Stimulated activated memory B cell treated with anti-CD40 and anti-IgM and Interleukin-4, amounts not matched to agents 10 μg/mL and 1 μg/mL and 100 μg/mL, for 72 hours (primary cell): ENCODE data around the gene PEX11B.
"Not testable (repeated sequence)": the region's sequence is repeated elsewhere in the genome, so short reads cannot be mapped to it uniquely, and the experiment has no call there.

ENCODE experiments used
- ATAC-seq: fragments of 150-1000 bp; cut with Tn5 transposase; 2 replicates; pipeline ENCODE4 v1.10.0; 2021
- H3K27ac Mint-ChIP-seq: one replicate; pipeline ENCODE4 v1.8.0; 2022; ENCODE audit warnings: mild to moderate bottlenecking, mixed read lengths
- H3K27me3 Mint-ChIP-seq: one replicate; pipeline ENCODE4 v1.8.0; 2022; ENCODE audit warnings: mixed read lengths
- H3K36me3 Mint-ChIP-seq: one replicate; pipeline ENCODE4 v1.8.0; 2022; ENCODE audit warnings: mixed read lengths
- H3K4me1 Mint-ChIP-seq: one replicate; pipeline ENCODE4 v1.8.0; 2022; ENCODE audit warnings: mixed read lengths
- H3K4me3 Mint-ChIP-seq: one replicate; pipeline ENCODE4 v1.8.0; 2022; ENCODE audit warnings: mild to moderate bottlenecking, moderate library complexity, mixed read lengths
- H3K9me3 Mint-ChIP-seq: one replicate; pipeline ENCODE4 v1.8.0; 2022; ENCODE audit warnings: mixed read lengths

The PEX11B gene

DNA sequence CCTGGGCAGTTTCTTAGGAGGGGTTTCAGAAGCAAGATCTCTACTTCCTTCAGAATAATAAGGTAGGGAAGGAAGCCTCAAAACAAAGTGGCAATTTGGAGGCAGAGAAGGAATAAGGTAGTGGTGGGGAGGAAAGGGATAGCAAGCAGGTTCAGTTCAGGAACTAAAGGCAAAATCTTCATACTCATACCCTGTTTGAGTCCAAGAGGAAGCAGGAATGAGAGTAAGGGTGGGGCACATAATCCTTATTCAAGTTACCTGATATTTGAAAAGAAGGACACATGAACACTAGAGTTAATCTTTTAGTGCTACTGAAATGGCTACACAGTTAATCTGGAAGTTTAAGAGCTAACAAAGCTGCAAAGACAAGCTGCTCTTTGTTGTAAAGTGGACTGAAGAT is 17.2 kb upstream of the PEX11B start:
- H3K4me1 Mint-ChIP-seq = peaks cover 34% of the 10 kb centered on the region
- peaks cover 36% of the 10 kb centered on the region for H3K36me3 Mint-ChIP-seq
- H3K4me3 Mint-ChIP-seq = no peak overlapping the region
- no peak for ATAC-seq
- no peaks in the 10 kb centered on the region for H3K9me3 Mint-ChIP-seq
- no peaks in the 10 kb centered on the region for H3K27me3 Mint-ChIP-seq
- H3K27ac Mint-ChIP-seq = no peak overlapping the region

DNA sequence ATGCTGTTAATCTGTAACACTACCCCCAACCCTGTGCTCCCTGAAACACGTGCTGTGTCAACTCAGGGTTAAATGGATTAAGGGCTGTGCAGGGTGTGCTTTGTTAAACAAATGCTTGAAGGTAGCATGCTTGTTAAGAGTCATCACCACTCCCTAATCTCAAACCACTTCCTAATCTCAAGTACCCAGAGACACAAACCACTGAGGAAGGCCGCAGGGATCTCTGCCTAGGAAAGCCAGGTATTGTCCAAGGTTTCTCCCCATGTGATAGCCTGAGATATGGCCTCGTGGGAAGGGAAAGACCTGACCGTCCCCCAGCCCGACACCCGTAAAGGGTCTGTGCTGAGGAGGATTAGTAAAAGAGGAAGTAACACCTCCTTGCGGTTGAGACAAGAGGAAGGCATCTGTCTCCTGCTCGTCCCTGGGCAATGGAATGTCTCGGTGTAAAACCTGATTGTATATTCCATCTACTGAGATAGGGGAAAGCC is 14.0 kb upstream of the PEX11B start:
- not testable (repeated sequence) for H3K27me3 Mint-ChIP-seq, H3K9me3 Mint-ChIP-seq, ATAC-seq
- Mint-ChIP-seq H3K27ac (peak overlapping the region; percentile 76), H3K36me3 (peaks cover 36% of the 10 kb centered on the region), H3K4me1 (peaks cover 46% of the 10 kb centered on the region), H3K4me3 (peak overlapping the region; percentile 53)

GRCh38 chr1:145927916-145928643 is 9.6 kb upstream of the PEX11B start:
- no peak overlapping the region for H3K27ac Mint-ChIP-seq
- no peaks in the 10 kb centered on the region for H3K9me3 Mint-ChIP-seq
- H3K36me3 Mint-ChIP-seq = peaks cover 5% of the 10 kb centered on the region
- ATAC-seq = no peak
- H3K4me1 Mint-ChIP-seq = peaks cover 33% of the 10 kb centered on the region
- H3K4me3 Mint-ChIP-seq = no peak overlapping the region
- H3K27me3 Mint-ChIP-seq = no peaks in the 10 kb centered on the region

GRCh38 chr1:145927063-145927886 is 8.8 kb upstream of the PEX11B start, which contains the start of gene RBM8A:
TSS of gene RBM8A (minus strand) at chr1:145927484. CDS start at chr1:145927426, 58 bp downstream.
- Mint-ChIP-seq H3K4me3 (no peak within 1 kb of the TSS), H3K27ac (no peak within 1 kb of the TSS), H3K27me3 (no peaks in the 10 kb centered on the region), H3K4me1 (peaks cover 25% of the 10 kb centered on the region), H3K9me3 (no peaks in the 10 kb centered on the region), H3K36me3 (peaks cover 5% of the 10 kb centered on the region)
- peak; percentile 100 for ATAC-seq

DNA sequence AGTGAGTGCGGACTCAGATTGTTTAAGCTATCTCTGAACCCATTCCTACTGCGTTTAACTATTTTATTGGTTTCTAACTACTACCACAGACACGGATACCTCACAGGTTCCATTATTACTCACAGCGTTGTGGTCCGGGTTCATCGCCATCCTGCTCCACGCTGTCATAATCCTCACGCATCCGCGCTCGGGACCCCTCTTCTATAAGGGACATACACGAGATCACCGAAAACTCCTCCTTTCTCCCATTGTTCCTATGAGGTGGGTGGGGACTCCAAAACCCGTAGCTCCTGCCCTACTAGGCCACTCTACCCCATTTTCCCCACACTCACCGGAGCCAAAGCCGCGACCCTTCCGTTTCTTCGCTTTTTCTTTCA is 8.2 kb upstream of the PEX11B start:
- Mint-ChIP-seq H3K27me3 (no peaks in the 10 kb centered on the region), H3K4me1 (peaks cover 20% of the 10 kb centered on the region), H3K27ac (no peak overlapping the region), H3K36me3 (peaks cover 3% of the 10 kb centered on the region), H3K9me3 (no peaks in the 10 kb centered on the region), H3K4me3 (no peak overlapping the region)
- no peak for ATAC-seq

DNA sequence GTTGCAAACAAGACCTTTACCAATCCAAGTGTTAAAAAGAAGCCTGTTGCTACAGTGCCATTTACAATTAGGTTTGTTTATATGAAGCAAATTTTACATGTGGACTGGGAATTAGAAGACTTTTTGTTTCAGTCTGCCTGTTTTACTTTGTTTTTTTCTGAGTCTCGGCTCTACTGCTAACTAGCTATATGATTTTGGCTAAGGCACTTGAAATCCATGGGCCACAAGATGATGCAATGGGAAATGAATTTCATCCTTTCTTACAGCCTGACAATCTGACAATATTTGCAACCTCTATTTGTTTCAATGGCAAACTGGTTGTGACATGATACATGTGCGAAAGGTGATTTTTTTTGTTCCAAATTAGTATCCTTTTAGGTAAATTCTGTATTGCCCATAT is 3.7 kb upstream of the PEX11B start:
- Mint-ChIP-seq H3K4me3 (no peak overlapping the region), H3K9me3 (no peaks in the 10 kb centered on the region), H3K27me3 (no peaks in the 10 kb centered on the region), H3K36me3 (peaks cover 7% of the 10 kb centered on the region), H3K27ac (no peak overlapping the region), H3K4me1 (peaks cover 31% of the 10 kb centered on the region)
- no peak for ATAC-seq

GRCh38 chr1:145920297-145920696 is 1.8 kb upstream of the PEX11B start:
- H3K27ac Mint-ChIP-seq = peak overlapping the region; percentile 80
- H3K36me3 Mint-ChIP-seq = peaks cover 24% of the 10 kb centered on the region
- H3K9me3 Mint-ChIP-seq, H3K27me3 Mint-ChIP-seq, ATAC-seq: not testable (repeated sequence)
- H3K4me1 Mint-ChIP-seq = peaks cover 45% of the 10 kb centered on the region
- peak overlapping the region; percentile 89 for H3K4me3 Mint-ChIP-seq

GRCh38 chr1:145918992-145919939 is 749 bp upstream of the PEX11B start:
- H3K4me3 Mint-ChIP-seq = peak overlapping the region; percentile 89
- H3K27ac Mint-ChIP-seq = peak overlapping the region; percentile 80
- ATAC-seq = no peak
- H3K4me1 Mint-ChIP-seq = peaks cover 50% of the 10 kb centered on the region
- H3K27me3 Mint-ChIP-seq = no peaks in the 10 kb centered on the region
- no peaks in the 10 kb centered on the region for H3K9me3 Mint-ChIP-seq
- H3K36me3 Mint-ChIP-seq = peaks cover 34% of the 10 kb centered on the region

- peak overlapping the region; percentile 80 for H3K27ac Mint-ChIP-seq
- ATAC-seq = no peak
- H3K36me3 Mint-ChIP-seq = peaks cover 45% of the 10 kb centered on the region
- peaks cover 66% of the 10 kb centered on the region for H3K4me1 Mint-ChIP-seq
- no peaks in the 10 kb centered on the region for H3K9me3 Mint-ChIP-seq
- H3K27me3 Mint-ChIP-seq = no peaks in the 10 kb centered on the region
- peak overlapping the region; percentile 89 for H3K4me3 Mint-ChIP-seq
Measured at GRCh38 chr1:145917595-145917994, 922 bp downstream of the PEX11B start.

DNA sequence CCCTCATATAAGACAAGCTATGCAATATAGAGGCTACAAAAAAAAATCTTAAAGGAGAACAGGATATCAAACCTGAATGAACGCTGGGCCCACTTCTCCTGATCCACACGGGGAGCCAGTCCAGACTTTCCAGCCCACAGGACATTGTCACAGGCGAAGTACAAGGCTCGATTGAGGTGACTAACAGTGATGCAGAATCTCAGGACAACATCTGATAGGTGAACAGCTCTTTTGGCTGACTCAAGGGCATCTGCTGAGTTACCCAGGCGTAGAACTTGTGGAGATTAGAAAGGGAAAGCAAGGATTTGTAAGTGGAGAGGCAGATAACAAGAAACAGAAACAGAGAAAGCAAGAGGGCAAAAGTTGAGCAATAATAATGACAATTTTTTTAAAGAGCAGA is 1.8 kb downstream of the PEX11B start:
- H3K36me3 Mint-ChIP-seq = peaks cover 53% of the 10 kb centered on the region
- peak overlapping the region; percentile 80 for H3K27ac Mint-ChIP-seq
- no peak for ATAC-seq
- no peaks in the 10 kb centered on the region for H3K27me3 Mint-ChIP-seq
- peak overlapping the region; percentile 89 for H3K4me3 Mint-ChIP-seq
- peaks cover 74% of the 10 kb centered on the region for H3K4me1 Mint-ChIP-seq
- no peaks in the 10 kb centered on the region for H3K9me3 Mint-ChIP-seq

- Mint-ChIP-seq H3K36me3 (peaks cover 71% of the 10 kb centered on the region), H3K27ac (peak overlapping the region; percentile 0), H3K9me3 (no peaks in the 10 kb centered on the region), H3K27me3 (no peaks in the 10 kb centered on the region), H3K4me1 (peaks cover 47% of the 10 kb centered on the region), H3K4me3 (no peak overlapping the region)
- peak; percentile 39 for ATAC-seq
Measured at GRCh38 chr1:145912128-145912641, 6.3 kb downstream of the PEX11B start.

DNA sequence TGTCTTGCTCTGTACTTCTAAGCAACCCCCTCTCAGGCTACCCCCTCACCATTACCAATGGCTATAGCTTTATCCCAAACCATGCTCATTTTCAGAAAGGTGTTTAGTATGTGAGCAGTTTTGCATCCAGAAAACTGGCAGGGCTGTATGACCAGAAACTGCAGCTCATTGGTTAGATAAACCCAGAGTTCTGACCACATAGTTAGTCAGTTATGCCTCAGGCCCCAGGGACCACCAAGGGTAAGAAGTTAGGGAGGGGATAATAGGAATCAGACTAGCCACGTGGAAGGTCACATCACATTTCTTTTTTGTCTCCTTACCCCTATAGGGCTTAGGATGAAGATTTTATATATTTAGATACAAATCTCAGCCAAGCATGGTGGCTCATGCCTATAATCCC is 9.9 kb downstream of the PEX11B start:
- H3K4me1 Mint-ChIP-seq = peaks cover 23% of the 10 kb centered on the region
- no peak for ATAC-seq
- no peak overlapping the region for H3K4me3 Mint-ChIP-seq
- H3K27ac Mint-ChIP-seq = no peak overlapping the region
- H3K27me3 Mint-ChIP-seq = no peaks in the 10 kb centered on the region
- peaks cover 50% of the 10 kb centered on the region for H3K36me3 Mint-ChIP-seq
- H3K9me3 Mint-ChIP-seq = no peaks in the 10 kb centered on the region

- Mint-ChIP-seq H3K4me3 (no peak overlapping the region), H3K27ac (no peak overlapping the region), H3K36me3 (peaks cover 47% of the 10 kb centered on the region), H3K9me3 (no peaks in the 10 kb centered on the region), H3K27me3 (no peaks in the 10 kb centered on the region), H3K4me1 (peaks cover 8% of the 10 kb centered on the region)
- no peak for ATAC-seq
Measured at GRCh38 chr1:145906954-145907753, 11.4 kb downstream of the PEX11B start.
